Naive thymus-derived CD4-positive, alpha-beta T cell (primary cell): ENCODE measurements around the gene F10. TPM values are rescaled to one million over a fixed set of nuclear protein-coding genes. Genes with fewer than 3 reads are reported as not detected.

ENCODE experiments used
- ATAC-seq: fragments of 150-1000 bp; cut with Tn5 transposase; 2 replicates; pipeline ENCODE4 v1.10.0; 2021; ENCODE audit warnings: mild to moderate bottlenecking, moderate library complexity
- CTCF ChIA-PET: fragments of 350-600 bp; sonication (Branson Sonifier 250); formaldehyde crosslinking; loops from one replicate; lab custom pipeline; 2021; ENCODE audit warnings: antibody characterized with exemption; lab: Charles Lee
- POLR2A ChIA-PET: fragments of 350-600 bp; sonication (Branson Sonifier 250); formaldehyde crosslinking; loops from one replicate; lab custom pipeline; 2021; ENCODE audit warnings: antibody characterized with exemption, inconsistent platforms; lab: Charles Lee
- DNase-seq, 9 donors: peaks; one replicate each; pipeline versions ENCODE4 v3.0.0 to v3.0.0-alpha.2; 2020 to 2022; ENCODE audit warnings: mixed read lengths in 1 of 9
- H3K27ac ChIP-seq: one replicate; pipeline ENCODE4 v1.7.0; 2013; ENCODE audit warnings: mild to moderate bottlenecking, low read depth, low read length, moderate library complexity
- H3K27me3 ChIP-seq, 2 donors: one replicate each; pipeline ENCODE4 v1.7.0; 2013; ENCODE audit warnings: low read length in 2 of 2, mild to moderate bottlenecking in 2 of 2, moderate library complexity in 2 of 2; ENCODE audit not compliant: control insufficient read depth in 2 of 2, insufficient read depth in 2 of 2
- H3K36me3 ChIP-seq, 3 experiments: 1 replicate in 2 of 3; 2 replicates in 1 of 3; pipeline ENCODE4 v1.7.0; 2013; ENCODE audit warnings: low read length in 3 of 3, mild to moderate bottlenecking in 3 of 3, moderate library complexity in 1 of 3; ENCODE audit not compliant: insufficient read depth in 3 of 3, control insufficient read depth in 2 of 3
- H3K4me1 ChIP-seq, 2 donors: one replicate each; pipeline ENCODE4 v1.7.0; 2013; ENCODE audit warnings: low read length in 2 of 2, mild to moderate bottlenecking in 2 of 2, moderate library complexity in 1 of 2; ENCODE audit not compliant: control insufficient read depth in 2 of 2, insufficient read depth in 2 of 2
- H3K4me3 ChIP-seq: 2 replicates; pipeline ENCODE4 v1.7.0; 2013; ENCODE audit warnings: mild to moderate bottlenecking, low read length
- H3K9me3 ChIP-seq, 3 experiments: 1 replicate in 2 of 3; 2 replicates in 1 of 3; pipeline ENCODE4 v1.7.0; 2013; ENCODE audit warnings: low read length in 3 of 3; ENCODE audit not compliant: control insufficient read depth in 2 of 3
- H3K27ac Mint-ChIP-seq, 9 donors: one replicate each; pipeline ENCODE4 v1.8.0; 2020 to 2022; ENCODE audit warnings: mixed read lengths in 9 of 9, mild to moderate bottlenecking in 8 of 9, moderate library complexity in 5 of 9, inconsistent platforms in 2 of 9
- H3K27me3 Mint-ChIP-seq, 5 donors: one replicate each; pipeline ENCODE4 v1.8.0; 2021 to 2022; ENCODE audit warnings: mixed read lengths in 5 of 5, mild to moderate bottlenecking in 1 of 5
- H3K36me3 Mint-ChIP-seq, 5 donors: one replicate each; pipeline ENCODE4 v1.8.0; 2020 to 2022; ENCODE audit warnings: mixed read lengths in 5 of 5, mild to moderate bottlenecking in 3 of 5, inconsistent platforms in 1 of 5
- H3K4me1 Mint-ChIP-seq, 7 donors: one replicate each; pipeline ENCODE4 v1.8.0; 2020 to 2022; ENCODE audit warnings: mixed read lengths in 7 of 7, mild to moderate bottlenecking in 3 of 7, inconsistent platforms in 1 of 7
- H3K4me3 Mint-ChIP-seq, 10 donors: one replicate each; pipeline ENCODE4 v1.8.0; 2020 to 2022; ENCODE audit warnings: mild to moderate bottlenecking in 10 of 10, mixed read lengths in 10 of 10, moderate library complexity in 6 of 10, inconsistent platforms in 2 of 10
- H3K9me3 Mint-ChIP-seq, 11 donors: one replicate each; pipeline ENCODE4 v1.8.0; 2020 to 2022; ENCODE audit warnings: mixed read lengths in 11 of 11, mild to moderate bottlenecking in 4 of 11, inconsistent platforms in 1 of 11, moderate library complexity in 1 of 11
- intact Hi-C, 2 donors: fragments of 100-400 bp; cut with micrococcal nuclease; formaldehyde crosslinking; loops; one replicate each; pipeline ENCODE4 v1.15.1; 2023
- polyA plus RNA-seq, 2 donors: library from polyadenylated mRNA; unstranded; fragments of 300-500 nt; fragmentation: Illumina TruSeq; gene quantifications; one replicate each; pipeline ENCODE4 v1.2.3, GENCODE V29; 2021
- total RNA-seq, 6 experiments: library from RNA in 5 of 6; stranded (reverse) in 5 of 6; gene quantifications; 1 replicate in 5 of 6; 2 replicates in 1 of 6; pipeline ENCODE4 v1.2.3 and lab custom pipeline; 2021 to 2026

Gene F10
- total and polyA plus RNA-seq, 7 experiments from 2014 or later: not detected

- H3K4me3 ChIP-seq: no peak overlapping the region
- Mint-ChIP-seq H3K9me3 (peaks cover 0 to 1% (median 0%) of the 10 kb centered on the region in 11 donors), H3K4me3 (no peak overlapping the region), H3K36me3 (no peaks in the 10 kb centered on the region), H3K27ac (no peak overlapping the region), H3K27me3 (peaks cover 0 to 18% (median 4%) of the 10 kb centered on the region in 5 donors), H3K4me1 (no peaks in the 10 kb centered on the region)
- ChIA-PET CTCF (no interaction called here), POLR2A (no interaction called here)
- no peaks in the 10 kb centered on the region for H3K9me3 ChIP-seq
- H3K4me1 ChIP-seq: no peaks in the 10 kb centered on the region
- no peak for ATAC-seq
- H3K27ac ChIP-seq: no peak overlapping the region
- H3K27me3 ChIP-seq: no peaks in the 10 kb centered on the region
- intact Hi-C loops: no loop called here
- no peak for DNase-seq
- H3K36me3 ChIP-seq: no peaks in the 10 kb centered on the region
Observed at GRCh38 chr13:113139577-113139976, 17.0 kb downstream of the F10 start.

- Mint-ChIP-seq H3K4me3 (no peak overlapping the region), H3K27ac (no peak overlapping the region), H3K27me3 (peaks cover 0 to 13% (median 4%) of the 10 kb centered on the region in 5 donors), H3K36me3 (no peaks in the 10 kb centered on the region), H3K4me1 (no peaks in the 10 kb centered on the region), H3K9me3 (peaks cover 0 to 1% (median 0%) of the 10 kb centered on the region in 11 donors)
- Histone ChIP-seq H3K36me3 (no peaks in the 10 kb centered on the region), H3K27me3 (no peaks in the 10 kb centered on the region), H3K4me1 (no peaks in the 10 kb centered on the region), H3K27ac (no peak overlapping the region), H3K4me3 (no peak overlapping the region), H3K9me3 (no peaks in the 10 kb centered on the region)
- DNase-seq (no peak), ATAC-seq (no peak)
- ChIA-PET POLR2A (no interaction called here), CTCF (no interaction called here)
- intact Hi-C loops: no loop called here
Observed at GRCh38 chr13:113140677-113141600, 18.3 kb downstream of the F10 start.

GRCh38 chr13:113141601-113141970 is 19.0 kb downstream of the F10 start:
- Histone ChIP-seq H3K9me3 (no peaks in the 10 kb centered on the region), H3K36me3 (no peaks in the 10 kb centered on the region), H3K4me3 (no peak overlapping the region), H3K27me3 (no peaks in the 10 kb centered on the region), H3K27ac (no peak overlapping the region), H3K4me1 (no peaks in the 10 kb centered on the region)
- Mint-ChIP-seq H3K27me3 (peaks cover 0 to 11% (median 3%) of the 10 kb centered on the region in 5 donors), H3K9me3 (no peaks in the 10 kb centered on the region), H3K4me3 (no peak overlapping the region), H3K36me3 (no peaks in the 10 kb centered on the region), H3K4me1 (no peaks in the 10 kb centered on the region), H3K27ac (no peak overlapping the region)
- ATAC-seq (no peak), DNase-seq (no peak)
- intact Hi-C loops: no loop called here
- ChIA-PET CTCF (no interaction called here), POLR2A (no interaction called here)

- Mint-ChIP-seq H3K27ac (no peak overlapping the region), H3K4me3 (no peak overlapping the region), H3K27me3 (peaks cover 0 to 5% (median 0%) of the 10 kb centered on the region in 5 donors), H3K9me3 (no peaks in the 10 kb centered on the region), H3K36me3 (no peaks in the 10 kb centered on the region), H3K4me1 (no peaks in the 10 kb centered on the region)
- ATAC-seq (no peak), DNase-seq (no peak)
- Histone ChIP-seq H3K27me3 (no peaks in the 10 kb centered on the region), H3K27ac (no peak overlapping the region), H3K4me3 (no peak overlapping the region), H3K4me1 (no peaks in the 10 kb centered on the region), H3K36me3 (no peaks in the 10 kb centered on the region), H3K9me3 (no peaks in the 10 kb centered on the region)
- ChIA-PET POLR2A (no interaction called here), CTCF (no interaction called here)
- intact Hi-C loops: no loop called here
Observed at GRCh38 chr13:113142876-113143275, 20.3 kb downstream of the F10 start.

- Mint-ChIP-seq H3K9me3 (no peaks in the 10 kb centered on the region), H3K27me3 (peaks cover 0 to 3% (median 0%) of the 10 kb centered on the region in 5 donors), H3K4me3 (no peak overlapping the region), H3K27ac (no peak overlapping the region), H3K4me1 (no peaks in the 10 kb centered on the region), H3K36me3 (no peaks in the 10 kb centered on the region)
- Histone ChIP-seq H3K9me3 (no peaks in the 10 kb centered on the region), H3K4me1 (no peaks in the 10 kb centered on the region), H3K27me3 (no peaks in the 10 kb centered on the region), H3K36me3 (no peaks in the 10 kb centered on the region), H3K4me3 (no peak overlapping the region), H3K27ac (no peak overlapping the region)
- intact Hi-C loops: no loop called here
- CTCF ChIA-PET: no interaction called here
- DNase-seq (no peak), ATAC-seq (no peak)
- POLR2A ChIA-PET: no interaction called here
Observed at GRCh38 chr13:113143466-113144254, 21.1 kb downstream of the F10 start.

- intact Hi-C loops: no loop called here
Observed at GRCh38 chr13:113144255-113144629, 21.6 kb downstream of the F10 start.

More at GRCh38 chr13:113144255-113144629, 21.6 kb downstream of the F10 start:
- Histone ChIP-seq H3K36me3 (no peaks in the 10 kb centered on the region), H3K27me3 (no peaks in the 10 kb centered on the region), H3K27ac (no peak overlapping the region), H3K9me3 (no peaks in the 10 kb centered on the region), H3K4me3 (no peak overlapping the region), H3K4me1 (no peaks in the 10 kb centered on the region)
- Mint-ChIP-seq H3K4me1 (no peaks in the 10 kb centered on the region), H3K27ac (no peak overlapping the region), H3K27me3 (peaks cover 0 to 3% (median 0%) of the 10 kb centered on the region in 5 donors), H3K4me3 (no peak overlapping the region), H3K9me3 (no peaks in the 10 kb centered on the region), H3K36me3 (no peaks in the 10 kb centered on the region)
- ChIA-PET POLR2A (no interaction called here), CTCF (no interaction called here)
- ATAC-seq (no peak), DNase-seq (no peak)
